ENCODE data around the gene LRRC3.

LRRC3 gene

DNA sequence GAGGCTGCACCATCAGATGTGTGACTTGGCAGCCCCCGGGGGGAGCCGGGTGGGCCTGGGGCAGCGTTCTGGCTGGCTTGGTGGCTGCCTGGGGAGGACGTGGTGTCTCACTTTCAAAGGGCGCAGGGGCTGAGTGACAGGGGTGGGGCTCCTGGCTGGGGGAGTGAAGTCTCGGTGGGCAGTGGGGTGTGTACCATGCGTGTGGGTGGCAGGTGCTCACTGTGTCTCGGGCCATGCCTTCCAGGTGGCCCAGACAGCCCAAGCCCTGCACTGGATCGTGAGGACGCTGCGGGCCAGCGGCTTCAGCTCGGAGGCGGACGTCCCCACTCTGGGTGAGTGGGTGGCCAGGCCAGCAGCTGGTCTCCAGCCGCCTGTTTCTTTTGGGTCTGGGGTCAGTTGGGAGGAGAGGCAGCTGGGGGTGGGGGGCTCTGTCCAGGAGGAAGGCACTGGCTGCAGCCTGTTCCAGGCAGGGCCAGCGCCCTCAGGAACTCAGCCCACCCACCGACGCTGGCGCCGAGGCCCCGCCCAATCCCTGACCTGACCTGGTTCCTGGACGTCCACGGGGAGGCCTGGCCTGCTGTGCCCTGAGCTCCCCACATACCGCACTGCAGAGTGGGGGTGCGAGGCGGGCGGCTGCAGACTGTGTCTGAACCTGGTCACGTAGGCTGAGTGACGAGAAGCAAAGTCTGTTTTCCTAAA is 30.6 kb upstream of the LRRC3 start:
- no peak for DNase-seq

- DNase-seq, result no peak
Observed at GRCh38 chr21:44425307-44425894, 29.9 kb upstream of the LRRC3 start.

DNA sequence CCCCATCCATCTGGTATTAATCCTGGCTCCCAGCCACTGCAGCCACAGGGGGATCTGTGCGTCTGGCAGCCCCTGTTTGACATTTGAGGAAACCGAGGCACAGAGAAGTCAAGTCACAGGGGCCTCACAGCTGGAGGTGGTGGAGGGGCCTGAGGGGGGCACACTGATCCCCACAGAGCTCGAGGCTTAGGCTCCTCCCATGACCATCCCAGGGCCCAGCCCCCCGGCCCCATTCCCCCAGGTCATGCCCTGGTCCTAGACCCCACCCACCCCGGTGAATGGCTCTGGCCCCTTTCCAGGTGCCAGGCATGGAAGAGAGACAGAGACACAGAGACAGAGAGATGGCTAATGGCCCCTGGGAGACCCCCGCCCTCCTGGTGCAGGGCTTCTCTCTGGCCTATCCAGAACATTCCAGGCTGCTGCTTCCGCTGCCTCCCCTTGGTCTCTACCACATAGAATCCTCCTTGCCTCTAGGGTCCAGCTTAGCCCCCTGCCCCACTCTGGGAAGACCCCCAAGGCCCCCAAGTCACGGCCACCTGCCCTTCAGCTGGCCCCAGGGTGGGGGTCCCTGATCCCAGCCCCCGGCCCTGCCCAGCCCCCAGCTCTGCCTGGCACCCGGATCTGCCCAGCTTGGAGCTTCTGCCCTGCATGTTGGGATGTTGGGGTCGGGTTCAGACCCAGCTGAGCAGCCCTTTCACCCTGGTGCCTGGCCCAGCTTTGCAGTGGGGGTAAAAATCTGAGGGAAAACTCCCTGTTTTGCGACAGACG is 29.2 kb upstream of the LRRC3 start:
- DNase-seq, result no peak

- DNase-seq, result no peak
Observed at GRCh38 chr21:44426663-44427191, 28.6 kb upstream of the LRRC3 start.

DNA sequence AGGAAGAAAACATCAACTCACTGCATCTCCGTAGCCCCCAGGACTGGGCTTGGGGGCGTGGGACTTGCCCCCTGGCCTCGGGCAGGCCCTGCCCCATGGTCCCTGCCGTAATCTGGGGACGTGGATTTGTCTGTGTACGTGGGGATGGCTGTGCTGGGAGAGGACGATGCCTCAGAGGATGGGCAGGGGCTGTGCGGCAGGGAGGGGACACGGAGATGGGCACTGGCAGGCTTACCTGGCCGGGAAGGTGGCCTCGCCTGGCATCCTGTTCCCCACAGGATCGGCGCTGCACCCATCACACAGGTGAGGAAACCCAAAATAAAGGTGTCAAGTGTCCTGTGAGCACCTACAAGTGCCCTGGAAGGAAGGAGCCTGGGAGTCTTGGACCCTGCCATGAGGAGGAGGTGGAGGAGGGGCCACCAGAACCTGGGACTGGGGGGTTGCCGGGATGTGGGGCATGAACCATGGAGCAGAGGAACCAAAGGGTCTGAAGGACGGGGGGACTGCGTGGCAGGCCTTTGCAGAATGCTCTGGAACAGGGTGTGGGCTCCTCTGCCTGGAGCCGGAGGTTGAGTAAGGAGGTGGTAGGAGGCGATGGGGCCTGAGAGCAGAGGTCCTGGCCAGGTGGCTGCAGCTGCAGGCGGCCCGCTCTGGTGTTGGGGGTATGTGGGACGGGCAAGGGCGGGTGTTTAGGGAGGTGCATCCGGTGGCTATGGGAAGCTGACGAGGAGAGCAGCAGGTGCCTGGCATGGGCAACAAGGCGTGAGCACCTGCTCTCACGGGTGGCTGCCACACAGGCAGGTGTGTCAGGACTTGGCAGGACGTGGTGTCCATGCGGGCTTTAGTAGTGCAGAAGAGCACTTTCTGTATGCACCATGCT is 27.8 kb upstream of the LRRC3 start:
- peak; percentile 47 for DNase-seq

- DNase-seq, result no peak
Observed at GRCh38 chr21:44428281-44428960, 26.9 kb upstream of the LRRC3 start.

GRCh38 chr21:44429894-44430293 is 25.4 kb upstream of the LRRC3 start:
- DNase-seq, result no peak

- no peak for DNase-seq
Observed at GRCh38 chr21:44431300-44431699, 24.0 kb upstream of the LRRC3 start.

GRCh38 chr21:44432841-44433790 is 22.2 kb upstream of the LRRC3 start:
- no peak for DNase-seq

DNA sequence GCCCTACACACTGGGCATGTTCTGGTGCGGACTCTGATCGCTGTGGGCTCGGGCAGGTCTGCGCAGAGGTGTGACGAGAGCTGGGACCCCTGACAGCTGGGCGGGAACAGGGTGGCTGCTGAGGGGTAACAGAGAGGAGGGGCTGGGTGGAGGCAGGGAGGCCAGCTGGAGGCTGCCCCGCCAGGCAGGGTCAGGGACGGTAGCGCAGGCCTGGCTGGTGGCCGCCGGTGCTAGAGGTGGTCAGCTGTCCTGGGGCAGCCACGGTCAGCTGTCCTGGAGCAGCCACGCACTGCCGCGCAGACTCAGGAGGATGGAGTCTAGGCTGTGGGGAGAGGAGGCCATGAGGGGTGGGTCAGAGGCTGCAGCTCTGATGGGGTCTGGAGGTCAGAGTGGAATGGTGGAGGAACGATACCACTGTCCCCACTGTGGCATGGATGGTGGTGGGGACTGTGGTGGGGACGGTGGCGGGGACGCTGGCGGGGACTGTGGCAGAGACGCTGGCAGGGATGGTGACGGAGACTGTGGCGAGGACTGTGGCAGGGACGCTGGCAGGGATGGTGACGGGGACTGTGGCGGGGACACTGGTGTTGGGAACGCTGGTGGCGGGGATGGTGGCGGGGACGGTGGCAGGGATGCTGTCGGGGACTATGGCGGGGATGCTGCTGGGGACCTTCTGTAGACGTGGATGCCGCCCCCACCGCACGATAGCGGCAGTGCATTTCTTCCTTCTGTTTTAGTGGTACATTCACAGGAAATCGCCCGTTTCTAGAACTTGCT is 21.3 kb upstream of the LRRC3 start:
- no peak for DNase-seq

- DNase-seq, result no peak
Observed at GRCh38 chr21:44434568-44434925, 20.8 kb upstream of the LRRC3 start.

DNA sequence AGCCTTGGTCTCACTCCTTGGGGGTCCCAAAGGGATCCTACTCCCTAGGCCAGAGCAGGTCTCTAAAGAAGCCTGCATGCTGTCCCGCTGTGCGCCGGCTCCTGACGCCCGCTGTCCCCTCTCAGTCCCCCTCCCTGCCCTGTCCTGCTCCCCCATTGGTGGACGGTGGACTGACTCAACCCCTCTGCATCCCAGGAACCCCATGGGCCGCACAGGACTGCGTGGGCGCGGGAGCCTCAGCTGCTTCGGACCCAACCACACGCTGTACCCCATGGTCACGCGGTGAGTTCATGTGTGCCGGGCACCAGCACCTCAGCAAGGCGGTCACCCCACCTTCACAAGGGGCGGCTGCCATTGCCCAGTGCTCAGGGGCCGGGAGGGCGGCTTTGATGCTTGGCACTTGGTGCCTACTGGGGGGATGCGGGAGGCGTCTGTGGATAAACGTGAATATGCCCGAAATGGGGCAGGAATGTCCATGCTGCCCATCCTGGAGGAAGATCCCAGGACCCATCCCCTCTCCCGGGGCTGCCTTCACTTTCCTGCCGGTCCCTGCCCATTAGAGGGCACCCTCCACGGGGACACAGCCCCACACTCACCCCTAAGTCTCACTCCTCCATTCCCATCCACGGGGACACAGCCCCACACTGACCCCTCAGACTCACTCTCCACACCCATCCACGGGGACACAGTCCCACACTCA is 20.2 kb upstream of the LRRC3 start:
- no peak for DNase-seq

DNA sequence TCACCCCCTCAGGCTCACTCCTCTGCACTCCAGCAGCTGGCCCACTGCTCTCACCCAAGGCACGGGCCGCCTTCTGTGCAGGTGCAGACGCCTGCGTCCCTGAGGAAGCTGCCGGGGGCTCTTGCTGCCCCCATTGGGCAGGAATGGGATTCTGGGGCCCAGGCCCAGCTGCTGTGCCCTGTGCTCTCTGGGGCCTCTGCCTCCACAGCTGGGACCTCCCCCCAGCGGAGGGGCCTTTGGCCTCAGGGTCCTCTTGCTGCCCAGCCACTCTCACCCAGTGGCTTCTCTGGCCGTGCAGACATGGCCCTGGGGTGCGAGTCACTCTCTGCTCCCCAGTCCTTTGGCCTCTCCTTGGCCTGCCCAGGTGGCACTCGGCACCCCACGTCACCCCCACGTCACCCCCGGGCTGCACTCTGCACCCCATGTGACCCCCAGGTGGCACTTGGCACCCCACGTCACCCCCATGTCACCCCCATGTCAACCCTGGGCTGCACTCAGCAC is 19.1 kb upstream of the LRRC3 start:
- DNase-seq, result no peak

- no peak for DNase-seq
Observed at GRCh38 chr21:44436958-44437357, 18.4 kb upstream of the LRRC3 start.

GRCh38 chr21:44437371-44437695 is 18.0 kb upstream of the LRRC3 start:
- no peak for DNase-seq

DNA sequence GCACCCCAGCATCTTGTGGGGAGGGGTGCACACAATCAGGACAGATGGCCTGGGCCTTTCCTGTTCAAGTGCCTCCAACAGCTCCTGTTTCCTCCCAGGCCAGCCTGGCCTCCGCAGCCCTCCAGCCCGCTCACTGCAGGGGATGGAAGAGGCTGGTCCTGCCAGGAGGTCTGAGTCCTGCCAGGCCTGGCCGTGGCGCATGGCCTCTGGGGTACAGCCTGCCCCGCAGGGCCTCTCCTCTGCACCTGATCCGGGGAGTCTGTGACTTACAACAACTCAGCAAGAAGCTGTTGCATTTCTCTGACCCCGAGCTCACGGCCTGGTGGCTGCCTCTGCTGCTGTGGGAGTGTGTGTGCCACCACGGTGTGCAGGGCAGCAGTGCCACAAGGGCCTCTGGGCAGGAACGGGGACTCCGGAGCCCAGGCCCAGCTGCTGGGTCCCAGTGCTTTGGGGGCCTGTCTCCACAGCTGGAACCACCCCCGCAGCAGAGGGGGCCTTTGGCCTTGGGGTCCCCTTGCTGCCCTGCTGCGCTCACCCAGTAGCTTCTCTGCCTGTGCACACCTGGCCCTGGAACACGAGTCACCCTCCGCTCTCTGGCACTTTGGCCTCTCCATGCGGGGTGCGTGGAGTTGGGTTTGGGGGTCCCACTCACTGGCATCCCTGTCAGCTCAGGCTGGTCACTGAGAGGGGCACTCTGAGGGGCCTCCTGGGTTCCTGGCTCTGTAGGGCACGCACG is 17.4 kb upstream of the LRRC3 start:
- DNase-seq, result no peak

DNA sequence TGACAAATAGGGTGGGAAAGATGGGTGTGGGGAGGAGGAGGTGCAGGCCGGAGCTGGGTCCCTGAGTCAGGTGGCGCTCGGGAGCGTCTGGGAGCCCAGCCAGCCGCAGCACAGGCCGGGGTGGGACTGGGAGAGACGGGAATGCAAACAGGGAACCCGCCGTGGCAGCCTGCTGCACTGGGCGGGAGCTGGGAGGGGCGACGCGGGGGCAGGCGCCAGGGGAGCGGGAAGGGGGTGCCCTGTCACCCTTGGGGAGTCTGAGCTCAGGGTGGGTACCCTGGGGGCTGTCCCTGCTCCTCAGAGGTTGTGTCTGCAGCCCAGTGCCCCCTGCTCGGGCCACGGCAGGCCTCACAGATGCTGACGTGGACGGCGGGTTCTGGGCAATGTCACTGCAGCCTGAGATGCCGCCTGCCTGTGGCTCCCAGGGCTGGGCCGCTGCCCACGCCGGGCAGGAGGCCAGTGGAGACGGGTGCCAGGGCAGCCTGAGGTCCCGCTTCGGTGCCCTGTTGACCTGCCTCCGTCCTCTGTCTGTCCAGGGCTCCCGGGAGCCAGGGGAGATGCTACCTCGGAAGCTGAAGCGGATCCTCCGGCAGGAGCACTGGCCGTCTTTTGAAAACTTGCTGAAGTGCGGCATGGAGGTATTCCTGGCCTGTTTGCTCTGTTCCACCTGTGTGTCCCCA is 16.6 kb upstream of the LRRC3 start:
- DNase-seq, result peak; percentile 22

DNA sequence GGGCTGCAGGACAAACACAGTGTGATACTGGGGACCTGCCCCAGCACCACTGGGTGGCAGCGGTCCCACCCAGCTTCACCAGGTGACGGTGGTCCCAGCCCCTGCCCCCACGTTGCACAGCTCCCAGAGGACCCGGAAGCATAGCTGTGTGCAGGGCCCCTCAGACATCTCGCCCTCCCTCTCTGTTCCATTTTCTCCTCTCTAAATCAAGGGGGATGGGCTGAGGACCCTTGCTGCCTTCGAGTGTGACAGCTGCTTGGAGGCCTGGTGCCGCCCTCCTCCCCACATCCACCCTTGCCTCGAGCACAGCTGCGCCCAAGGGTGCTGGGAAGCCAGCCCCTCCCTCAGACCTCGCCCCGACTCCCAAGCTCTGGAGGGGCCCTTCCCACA is 16.1 kb upstream of the LRRC3 start:
- DNase-seq, result no peak

Data from NCI-H1092 (cell line).